Right lobe of liver (tissue), 6 donors: ENCODE data around the gene COQ9. TPM values are rescaled to one million over a fixed set of nuclear protein-coding genes. Genes with fewer than 3 reads are reported as not detected.
"Not testable (repeated sequence)": the region's sequence is repeated elsewhere in the genome, so short reads cannot be mapped to it uniquely, and the experiment has no call there.

ENCODE experiments used
- ATAC-seq, 4 donors: fragments of 200-7000 bp; cut with Tn5 transposase; one replicate each; pipeline ENCODE4 v1.9.1; 2020; ENCODE audit warnings: mild to moderate bottlenecking in 4 of 4, moderate library complexity in 4 of 4
- DNase-seq, 3 donors: peaks; one replicate each; pipeline ENCODE4 v3.0.0-alpha.2; 2020
- H3K27ac ChIP-seq, 3 donors: fragments of 200-600 bp; one replicate each; pipeline ENCODE4 v1.8.0; 2022
- H3K27me3 ChIP-seq, 2 donors: fragments of 200-600 bp; one replicate each; pipeline ENCODE4 v1.8.0; 2022
- H3K36me3 ChIP-seq, 4 donors: fragments of 200-600 bp; sonication (generic) in 1 of 4; one replicate each; pipeline versions ENCODE4 v1.5.1 to v1.8.0; 2017 to 2022; ENCODE audit warnings: control low read depth in 1 of 4
- H3K4me1 ChIP-seq, 4 donors: fragments of 200-600 bp; sonication (generic) in 1 of 4; one replicate each; pipeline versions ENCODE4 v1.5.1 to v1.8.0; 2017 to 2022; ENCODE audit warnings: control low read depth in 1 of 4
- H3K4me3 ChIP-seq, 3 donors: fragments of 200-600 bp; one replicate each; pipeline ENCODE4 v1.8.0; 2022
- H3K9me3 ChIP-seq, 4 donors: fragments of 200-600 bp; sonication (generic) in 1 of 4; one replicate each; pipeline versions ENCODE4 v1.5.1 to v1.8.0; 2017 to 2022; ENCODE audit warnings: control low read depth in 1 of 4
- CTCF ChIP-seq, 4 donors: fragments of 200-600 bp in 3 of 4; fragments of 450-650 bp in 1 of 4; IDR thresholded peaks; one replicate each; pipeline versions ENCODE4 v1.5.1 to v1.8.0; 2016 to 2022; ENCODE audit warnings: antibody characterized with exemption in 4 of 4, mild to moderate bottlenecking in 2 of 4
- POLR2A ChIP-seq: fragments of 450-650 bp; IDR thresholded peaks from one replicate; pipeline ENCODE4 v1.6.1; 2017; ENCODE audit warnings: antibody characterized with exemption, mild to moderate bottlenecking
- WGBS: methylation state at CpG from one replicate; pipeline ENCODE4 v1.1.6; 2018; ENCODE audit warnings: low coverage, low lambda C conversion rate; ENCODE audit not compliant: insufficient coverage; ENCODE audit errors: missing lambda C conversion rate; 5-methylcytosine and 5-hydroxymethylcytosine counted together
- intact Hi-C, 2 donors: fragments of 100-400 bp; cut with DNase I; formaldehyde crosslinking; loops; one replicate each; pipeline versions ENCODE4 v1.11.2 to v1.14.1; 2022
- total RNA-seq, 6 experiments: library from RNA; depleted of rRNA in 2 of 6; stranded (reverse); fragments of >200 nt in 2 of 6; fragmentation: NEBNext Ultra II Directional in 3 of 6; extraction: Animal tissue kit (Norgen Biotek cat#: 25700) in 3 of 6; gene quantifications; one replicate each; pipeline versions ENCODE4 v1.1.0 to v1.2.4, GENCODE V29; 2016 to 2023
- donor health status: DM: no; HTN: yes; CAD: no.
- donor health status: DM: no; HTN: no; CAD: no.
- donor health status: DM: no; HTN: no; CAD: no.
- donor health status: DM: no; HTN: yes; CAD: no.
- donor health status: DM: no; HTN: yes; CAD: no.

COQ9 gene
- total RNA-seq, 6 experiments from 2014 or later = 43.2 to 81.4 (median 55.3) TPM

- Histone ChIP-seq H3K4me3 (no peak overlapping the region), H3K4me1 (peaks cover 0 to 19% (median 3%) of the 10 kb centered on the region in 4 donors), H3K27ac (no peak overlapping the region), H3K36me3 (no peaks in the 10 kb centered on the region), H3K9me3 (no peaks in the 10 kb centered on the region), H3K27me3 (no peaks in the 10 kb centered on the region)
- intact Hi-C loops = no loop called here
- no peak for TF ChIP-seq CTCF (IDR thresholded peaks at IDR 0.05)
- TF ChIP-seq POLR2A = no peak
- ATAC-seq = no peak
- 71% methylated on average over 7 of the region's 13 CpGs for WGBS
- peak in 1 of 3 donors; percentile 33 for DNase-seq
These were observed 49.8 kb downstream of the COQ9 start for GRCh38 chr16:57497121-57497520.

GRCh38 chr16:57498031-57498430 is 50.8 kb downstream of the COQ9 start:
- H3K27ac ChIP-seq = no peak overlapping the region
- TF ChIP-seq POLR2A (no peak), CTCF (IDR thresholded peaks at IDR 0.05) (no peak)
- WGBS = 73% methylated on average over 2 of the region's 4 CpGs
- no peak overlapping the region for H3K4me3 ChIP-seq
- H3K36me3 ChIP-seq = no peaks in the 10 kb centered on the region
- ATAC-seq = no peak
- no peaks in the 10 kb centered on the region for H3K27me3 ChIP-seq
- peak in 1 of 3 donors; percentile 22 for DNase-seq
- intact Hi-C loops = no loop called here
- peaks cover 0 to 19% (median 3%) of the 10 kb centered on the region in 4 donors for H3K4me1 ChIP-seq
- H3K9me3 ChIP-seq = no peaks in the 10 kb centered on the region

DNA sequence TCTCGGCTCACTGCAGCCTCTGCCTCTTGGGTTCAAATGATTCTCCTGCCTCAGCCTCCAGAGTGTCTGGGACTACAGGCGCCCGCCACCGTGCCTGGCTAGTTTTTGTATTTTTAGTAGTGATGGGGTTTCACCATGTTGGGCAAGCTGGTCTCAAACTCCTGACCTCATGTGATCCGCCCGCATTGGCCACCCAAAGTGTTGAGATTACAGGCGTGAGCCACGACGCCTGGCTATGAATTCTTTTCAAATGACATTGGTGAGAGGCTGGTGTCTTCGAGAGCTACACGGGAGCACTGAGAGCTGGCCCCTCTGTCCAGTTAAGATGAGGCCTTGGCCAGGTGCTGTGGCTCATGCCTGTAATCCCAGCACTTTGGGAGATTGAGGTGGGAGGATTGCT is 52.7 kb downstream of the COQ9 start:
- H3K9me3 ChIP-seq, ATAC-seq, H3K4me3 ChIP-seq, H3K27me3 ChIP-seq, intact Hi-C loops, H3K36me3 ChIP-seq: not testable (repeated sequence)
- WGBS = 95% methylated on average over 11 of the region's 11 CpGs
- DNase-seq = peak in 1 of 3 donors; percentile 29
- peaks cover 0 to 19% (median 3%) of the 10 kb centered on the region in 4 donors for H3K4me1 ChIP-seq
- H3K27ac ChIP-seq = peak overlapping the region in 1 of 3 donors; percentile 69

GRCh38 chr16:57500578-57501111 is 53.4 kb downstream of the COQ9 start:
- Histone ChIP-seq H3K4me1 (peaks cover 0 to 19% (median 3%) of the 10 kb centered on the region in 4 donors), H3K9me3 (no peaks in the 10 kb centered on the region), H3K4me3 (no peak overlapping the region), H3K27ac (peak overlapping the region in 2 of 3 donors; percentile 1 to 69), H3K36me3 (no peaks in the 10 kb centered on the region), H3K27me3 (no peaks in the 10 kb centered on the region)
- ATAC-seq = peak; percentile 93 to 98 (median 95)
- peak; percentile 51 to 90 (median 90) for DNase-seq
- WGBS = 21% methylated on average over 2 of the region's 9 CpGs
- TF ChIP-seq CTCF (IDR thresholded peaks at IDR 0.05) (no peak), POLR2A (no peak)
- intact Hi-C loops = no loop called here

DNA sequence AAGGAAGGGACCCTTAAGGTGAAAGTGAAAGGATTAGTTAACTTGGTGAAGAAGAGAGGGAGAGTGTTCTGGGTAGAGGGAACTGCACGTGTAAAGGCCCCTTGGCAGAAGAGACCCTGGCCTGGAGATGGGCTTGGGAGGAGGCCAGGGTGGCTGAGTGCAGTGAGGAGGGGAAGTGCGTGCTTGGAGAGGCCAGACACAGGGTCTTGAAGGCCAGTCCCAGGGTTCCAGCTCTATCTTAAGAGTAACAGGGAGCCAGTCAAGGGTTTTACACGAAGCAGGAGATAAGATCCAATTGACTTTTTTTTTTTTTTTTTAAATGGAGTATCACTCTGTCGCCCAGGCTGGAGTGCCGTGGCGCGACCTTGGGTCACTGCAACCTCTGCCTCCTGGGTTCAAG is 54.2 kb downstream of the COQ9 start:
- WGBS = 74% methylated on average over 3 of the region's 7 CpGs
- peak in 1 of 4 donors; percentile 3 for ATAC-seq
- H3K4me1 ChIP-seq = peaks cover 0 to 19% (median 3%) of the 10 kb centered on the region in 4 donors
- no peaks in the 10 kb centered on the region for H3K9me3 ChIP-seq
- H3K27me3 ChIP-seq = no peaks in the 10 kb centered on the region
- no peaks in the 10 kb centered on the region for H3K36me3 ChIP-seq
- intact Hi-C loops = no loop called here
- peak in 1 of 3 donors; percentile 17 for DNase-seq
- no peak overlapping the region for H3K4me3 ChIP-seq
- TF ChIP-seq POLR2A (no peak), CTCF (IDR thresholded peaks at IDR 0.05) (no peak)
- H3K27ac ChIP-seq = peak overlapping the region in 1 of 3 donors; percentile 69
